Measurements from ENCODE around the gene PTPRR. TPM values are rescaled to one million over a fixed set of nuclear protein-coding genes. Genes with fewer than 3 reads are reported as not detected.

PTPRR gene
- total and polyA plus RNA-seq, 2 of the 4 experiments (the other 2 are of a cell fraction), result 0.18 to 0.21 TPM

GRCh38 chr12:70686299-70686698 is 234.2 kb downstream of the PTPRR start:
- Histone ChIP-seq H3K4me2 (ENCODE audit: low read depth, low read length) (no peak overlapping the region), H3K18ac (ENCODE audit: low read depth, low read length) (no peak overlapping the region), H2AK5ac (ENCODE audit: low read depth, low read length) (no peak overlapping the region), H3K79me1 (ENCODE audit: low read depth in 1 of 2, low read length in 2 of 2) (no peaks in the 10 kb centered on the region), H3K9me3 (ENCODE audit: control insufficient read depth, insufficient read depth, low read length) (no peaks in the 10 kb centered on the region), H3K4me3 (ENCODE audit: insufficient read depth, low read depth, low read length) (no peak overlapping the region), H4K91ac (ENCODE audit: insufficient read depth, low read depth, low read length) (no peak overlapping the region), H3K9me1 (ENCODE audit: insufficient read depth, low read length) (no peaks in the 10 kb centered on the region; the same call in 1 of the 2 replicates), H3K14ac (replicated peaks; ENCODE audit: low read depth, low read length) (no peak overlapping the region), H2BK120ac (ENCODE audit: low read depth, low read length) (no peak overlapping the region), H2BK20ac (ENCODE audit: low read depth, low read length) (no peak overlapping the region), H4K5ac (ENCODE audit: low read depth, low read length) (no peak overlapping the region), H3K4ac (ENCODE audit: low read depth, low read length) (no peak overlapping the region), H3K27ac (ENCODE audit: insufficient read depth, low read length) (no peak overlapping the region), H3K27me3 (ENCODE audit: control insufficient read depth, insufficient read depth, low read length) (no peaks in the 10 kb centered on the region), H3K9ac (ENCODE audit: low read depth, low read length) (no peak overlapping the region), H3K23ac (ENCODE audit: low read depth, low read length) (no peak overlapping the region), H3K4me1 (ENCODE audit: control insufficient read depth, insufficient read depth, low read length) (no peaks in the 10 kb centered on the region; the same call in 1 of the 2 replicates), H4K20me1 (ENCODE audit: insufficient read depth, low read length) (no peaks in the 10 kb centered on the region), H3K56ac (ENCODE audit: extremely low read depth, insufficient read depth, low read length) (no peak overlapping the region), H2AFZ (replicated peaks; ENCODE audit: low read length, poor library complexity) (no peak overlapping the region), H2AK9ac (replicated peaks; ENCODE audit: low read depth, low read length, poor library complexity) (no peak overlapping the region), H2BK5ac (ENCODE audit: low read depth, low read length, poor library complexity, severe bottlenecking) (no peak overlapping the region), H3K36me3 (ENCODE audit: control insufficient read depth, insufficient read depth, low read length) (no peaks in the 10 kb centered on the region), H2BK15ac (ENCODE audit: low read depth, low read length) (no peak overlapping the region), H4K8ac (ENCODE audit: low read depth in 2 of 2, low read length in 2 of 2) (no peak overlapping the region)
- intact Hi-C loops (cut with micrococcal nuclease), result no loop called here
- ChIA-PET CTCF (no interaction called here), POLR2A (ENCODE audit: unreplicated experiment) (no interaction called here)
- DNase-seq (no peak), ATAC-seq (ENCODE audit: low read depth) (no peak)
- dilution Hi-C loops (cut with HindIII; ENCODE audit: low sequenced_read_pairs, unreplicated experiment), result no loop called here
- BruUV-seq (replicated peaks), result no TSS peak
- in situ Hi-C loops (cut with MboI; ENCODE audit: low sequenced_read_pairs), result no loop called here
- no CpG with 5 or more reads among the region's 2 CpGs for WGBS, 2 experiments (ENCODE audit: extremely low coverage in 2 of 2, insufficient read length in 1 of 2)
- TF ChIP-seq MAZ (IDR thresholded peaks at IDR 0.05; ENCODE audit: borderline replicate concordance, low read depth, low read length), result no peak
- no peak for TF ChIP-seq USF2 (IDR thresholded peaks at IDR 0.05; ENCODE audit: low read depth, low read length)
- TF ChIP-seq RAD21 (IDR thresholded peaks at IDR 0.05; ENCODE audit: low read length), result no peak
- TF ChIP-seq RCOR1 (IDR thresholded peaks at IDR 0.05; ENCODE audit: insufficient replicate concordance, low read length), result no peak
- TF ChIP-seq MAFK (IDR thresholded peaks at IDR 0.05; ENCODE audit: low read depth, low read length), result no peak
- no peak for TF ChIP-seq CEBPB (IDR thresholded peaks at IDR 0.05; ENCODE audit: low read depth, low read length)
- TF ChIP-seq NFE2L2 (IDR thresholded peaks at IDR 0.05; ENCODE audit: low read depth, low read length), result no peak
- TF ChIP-seq POLR2A (IDR thresholded peaks at IDR 0.05; ENCODE audit: low read depth, low read length), result no peak
- no peak for TF ChIP-seq RFX5 (IDR thresholded peaks at IDR 0.05; ENCODE audit: low read depth, low read length)
- no peak for TF ChIP-seq SMC3 (IDR thresholded peaks at IDR 0.05; ENCODE audit: low read depth, low read length)
- no peak for TF ChIP-seq CHD1 (IDR thresholded peaks at IDR 0.05; ENCODE audit: low read depth, low read length)
- no peak for TF ChIP-seq CTCF (conservative IDR thresholded peaks at IDR 0.05; ENCODE audit: low read depth, low read length)

Data from IMR-90 (cell line).